Measurements from ENCODE around the gene NFKBIA.
A peak's percentile ranks its signal among the peaks of the same experiment; 100 is the strongest.
"Not testable (repeated sequence)": the region's sequence is repeated elsewhere in the genome, so short reads cannot be mapped to it uniquely, and the experiment has no call there.

The NFKBIA gene

GRCh38 chr14:35404449-35405303 is at the start of gene NFKBIA:
Gene NFKBIA (minus strand): TSS chr14:35404749. CDS start chr14:35404644, 105 bp downstream.
- DNase-seq, result peak; percentile 97 to 98

DNA sequence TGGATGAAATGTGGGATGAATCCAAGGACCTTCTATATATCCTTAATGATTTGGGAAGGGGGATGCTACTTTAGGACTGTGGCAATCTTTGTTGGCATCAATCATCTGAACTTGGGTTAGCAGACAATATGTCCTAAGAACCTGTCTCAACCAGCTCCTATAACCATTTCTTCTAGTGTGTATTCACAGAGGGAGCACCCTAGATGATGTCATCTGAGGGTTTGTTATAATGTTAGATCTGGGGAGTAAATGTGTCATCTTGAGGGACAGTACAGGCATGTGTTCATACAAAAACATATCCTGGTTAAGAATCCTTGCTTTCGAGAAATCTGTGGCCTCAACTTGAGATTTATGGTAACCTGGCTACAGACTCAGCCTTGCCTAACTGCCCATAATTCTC is 41.9 kb upstream of the NFKBIA start:
- no peak for DNase-seq

DNA sequence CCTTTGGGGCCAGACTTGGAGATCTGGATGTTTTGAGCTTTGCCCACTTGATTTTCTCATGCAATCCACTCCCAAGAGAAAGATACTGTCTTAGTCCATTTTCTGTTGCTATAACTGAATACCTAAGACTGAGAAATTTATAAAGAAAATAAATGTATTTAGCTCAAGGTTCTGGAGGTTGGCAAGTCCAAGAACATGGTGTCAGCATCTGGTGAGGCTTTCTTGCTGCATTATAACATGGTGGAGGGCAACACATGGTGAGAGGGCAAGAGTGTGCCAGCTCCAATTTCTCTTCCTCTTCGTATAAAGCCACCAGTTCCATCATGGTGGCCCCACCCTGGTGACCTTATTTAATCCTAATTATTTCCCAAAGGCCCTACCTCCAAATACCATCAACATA is 39.6 kb upstream of the NFKBIA start:
- no peak for DNase-seq

GRCh38 chr14:35441160-35441559 is 36.6 kb upstream of the NFKBIA start:
- DNase-seq, result no peak

GRCh38 chr14:35438910-35439713 is 34.6 kb upstream of the NFKBIA start:
- DNase-seq, result no peak

GRCh38 chr14:35438492-35438891 is 33.9 kb upstream of the NFKBIA start:
- DNase-seq, result not testable (repeated sequence)

DNA sequence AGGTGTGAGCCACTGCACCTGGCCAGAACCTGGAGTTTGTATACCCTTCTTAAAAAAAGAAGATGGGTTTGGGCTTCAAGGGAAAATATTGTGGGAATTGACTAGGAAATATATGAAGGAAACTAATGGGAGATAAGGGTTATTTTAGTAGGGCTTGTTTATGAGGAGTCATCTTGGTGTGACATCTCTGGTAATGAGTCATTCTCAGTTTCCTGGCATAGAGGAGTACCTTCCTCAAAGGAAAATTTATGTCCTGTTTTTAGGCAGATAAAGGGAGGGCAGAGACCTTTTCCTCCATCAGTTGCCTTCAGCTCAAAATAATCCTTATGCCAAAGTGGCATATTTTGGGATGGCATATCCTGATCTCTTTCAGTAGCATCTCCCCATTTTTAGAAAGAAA is 30.6 kb upstream of the NFKBIA start:
- DNase-seq, result no peak

DNA sequence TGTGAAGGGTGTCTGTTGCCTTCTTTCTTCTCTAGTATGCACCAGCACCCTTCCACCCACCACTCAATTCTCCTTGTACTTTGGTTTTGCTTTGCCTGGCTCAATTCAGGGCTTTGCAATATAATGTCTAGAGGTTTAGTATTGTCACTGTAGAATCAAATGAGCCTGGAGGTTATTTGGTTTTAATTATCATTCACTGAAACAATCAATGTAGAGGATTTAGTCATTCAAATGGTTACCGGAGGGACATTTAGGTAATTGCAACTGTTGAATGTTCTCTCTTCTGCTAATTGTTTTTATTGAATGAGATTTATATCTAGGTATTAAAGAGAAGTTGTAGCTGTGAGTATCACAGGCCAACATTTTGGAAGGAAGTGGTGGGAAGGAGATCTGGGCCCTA is 29.3 kb upstream of the NFKBIA start:
- DNase-seq, result no peak

DNA sequence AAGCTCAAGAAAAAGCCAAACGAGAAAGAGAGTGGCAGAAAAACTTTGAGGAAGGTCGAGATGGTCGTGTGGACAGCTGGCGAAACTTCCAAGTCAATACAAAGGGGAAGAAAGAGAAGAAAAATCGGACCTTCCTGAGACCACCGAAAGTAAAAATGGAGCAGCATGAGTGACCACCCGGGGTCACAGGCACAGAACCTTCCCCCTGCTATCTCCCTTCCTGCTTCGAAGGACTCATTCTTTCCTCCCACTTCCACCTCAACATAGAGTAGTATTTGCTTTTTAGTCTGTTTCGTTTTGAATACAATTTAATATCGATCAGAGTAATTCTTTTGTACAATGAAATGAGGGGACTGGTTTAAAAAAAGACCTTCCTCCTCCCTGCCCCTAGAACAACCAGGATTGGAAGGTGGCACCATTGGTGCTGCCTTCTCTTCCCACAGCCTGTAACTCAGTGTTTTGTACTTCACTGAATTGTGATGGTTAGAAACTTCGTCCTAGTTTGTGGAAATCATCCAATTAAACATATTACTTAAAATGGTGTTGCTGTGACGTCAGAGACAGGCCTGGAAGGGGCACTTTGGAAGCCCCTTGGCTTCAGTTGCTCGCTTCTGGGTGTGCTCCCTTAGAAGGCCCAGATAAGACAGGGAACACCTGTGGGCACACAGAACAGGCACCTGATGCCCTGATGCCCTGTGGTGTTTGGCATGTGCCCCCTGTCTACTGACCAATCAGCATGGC is 26.1 kb upstream of the NFKBIA start:
- DNase-seq, result no peak

GRCh38 chr14:35429951-35430350 is 25.4 kb upstream of the NFKBIA start:
- DNase-seq, result no peak

- DNase-seq, result no peak
These were observed 21.3 kb upstream of the NFKBIA start for GRCh38 chr14:35425850-35426249.

DNA sequence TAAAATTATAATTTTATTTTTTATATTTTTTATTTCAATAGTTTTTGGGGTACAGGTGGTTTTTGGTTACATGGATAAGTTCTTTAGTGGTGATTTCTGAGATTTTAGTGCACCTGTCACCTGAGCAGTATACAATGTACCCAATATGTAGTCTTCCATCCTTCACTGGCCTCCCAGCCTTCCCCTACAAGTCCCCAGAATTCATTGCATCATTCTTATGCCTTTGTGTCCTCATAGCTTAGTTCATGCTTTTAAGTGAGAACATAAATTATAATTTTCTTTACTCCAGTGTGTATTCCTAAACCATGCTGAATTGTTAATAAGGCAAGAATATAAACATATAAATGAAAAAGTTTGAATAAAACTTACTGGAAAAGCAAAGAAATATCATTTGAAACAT is 19.1 kb upstream of the NFKBIA start:
- DNase-seq, result no peak

- DNase-seq, result no peak
These were observed 15.7 kb upstream of the NFKBIA start for GRCh38 chr14:35420036-35420811.

DNA sequence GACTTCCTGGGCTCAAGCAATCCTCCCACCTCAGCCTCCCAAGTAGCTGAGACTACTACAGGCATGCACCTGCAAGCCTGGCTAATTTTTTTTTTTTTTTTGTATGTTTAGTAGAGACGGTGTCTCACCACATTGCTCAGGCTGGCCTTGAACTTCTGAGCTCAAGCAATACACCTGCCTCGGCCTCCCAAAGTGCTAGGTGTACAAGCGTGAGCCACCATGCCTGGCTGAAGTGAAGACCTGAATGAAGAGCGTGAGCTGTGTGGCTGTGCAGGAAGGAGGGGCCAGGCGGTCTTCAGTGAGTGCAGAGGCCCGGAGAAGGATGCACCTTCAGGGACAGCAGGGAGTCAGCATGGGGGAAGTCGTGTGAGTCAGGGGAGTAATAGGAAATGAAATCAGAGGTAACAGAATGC is 14.9 kb upstream of the NFKBIA start:
- DNase-seq, result no peak

- no peak for DNase-seq
These were observed 13.5 kb upstream of the NFKBIA start for GRCh38 chr14:35418093-35418492.

GRCh38 chr14:35416108-35416750 is 11.7 kb upstream of the NFKBIA start:
- peak; percentile 77 to 82 for DNase-seq

DNA sequence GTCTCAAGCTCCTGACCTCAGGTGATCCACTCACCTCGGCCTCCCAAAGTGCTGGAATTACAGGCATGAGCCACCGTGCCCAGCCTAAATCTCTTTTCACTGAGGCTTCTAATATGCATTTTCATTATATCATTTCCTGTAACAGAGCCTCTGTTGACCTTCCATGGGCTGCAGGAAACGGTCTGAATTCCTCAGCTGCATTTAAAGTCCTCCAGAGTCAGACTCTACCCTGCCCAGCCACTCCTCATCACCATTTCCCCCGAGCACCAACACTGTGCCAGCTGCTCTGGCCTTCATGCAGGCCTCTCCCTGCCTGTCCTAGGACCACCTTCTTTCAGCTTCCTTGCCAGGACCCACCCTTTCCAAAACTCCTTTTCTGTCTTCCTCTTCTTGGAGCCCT is 9.8 kb upstream of the NFKBIA start:
- DNase-seq, result no peak

DNA sequence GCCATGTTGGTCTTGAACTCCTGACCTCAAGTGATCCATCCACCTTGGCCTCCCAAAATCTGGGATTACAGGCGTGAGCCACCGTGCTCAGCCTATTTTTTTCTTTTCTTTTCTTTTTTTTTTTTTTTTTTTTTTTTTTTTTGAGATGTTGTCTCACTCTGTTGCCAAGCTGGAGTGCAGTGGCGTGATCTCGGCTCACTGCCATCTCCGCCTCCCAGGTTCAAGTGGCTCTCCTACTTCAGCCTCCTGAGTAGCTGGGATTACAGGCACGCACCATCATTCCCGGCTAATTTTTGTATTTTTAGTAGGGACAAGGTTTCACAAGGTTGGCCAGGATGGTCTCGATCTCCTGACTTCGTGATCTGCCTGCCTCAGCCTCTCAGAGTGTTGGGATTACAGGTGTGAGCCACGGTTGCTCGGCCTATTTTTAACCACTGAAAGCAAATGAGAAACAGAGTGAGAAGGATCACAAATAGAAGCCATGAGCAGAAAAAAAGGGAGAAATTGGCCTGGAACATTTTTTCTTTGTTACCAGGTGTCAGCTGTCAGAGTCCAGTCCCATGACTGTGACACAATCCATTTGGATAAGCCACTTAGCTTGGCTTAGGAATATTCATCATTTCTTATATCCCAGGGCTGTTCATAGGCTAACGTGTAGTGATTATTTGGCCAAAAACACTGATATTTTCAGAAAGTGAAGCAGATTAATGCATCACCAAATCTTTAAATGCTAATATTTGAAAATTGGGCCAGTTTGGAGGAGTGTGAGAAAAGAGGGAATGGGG is 7.9 kb upstream of the NFKBIA start:
- DNase-seq, result no peak

- DNase-seq, result no peak
These were observed 6.3 kb upstream of the NFKBIA start for GRCh38 chr14:35410858-35411257.

GRCh38 chr14:35409595-35409994 is 5.0 kb upstream of the NFKBIA start:
- no peak for DNase-seq

- no peak for DNase-seq
These were observed 3.5 kb upstream of the NFKBIA start for GRCh38 chr14:35408026-35408425.
